Measurements from ENCODE around the gene SERBP1. TPM values are rescaled to one million over a fixed set of nuclear protein-coding genes. Genes with fewer than 3 reads are reported as not detected.

SERBP1 gene
- total RNA-seq = 619 and 630 TPM in 2 replicates

DNA sequence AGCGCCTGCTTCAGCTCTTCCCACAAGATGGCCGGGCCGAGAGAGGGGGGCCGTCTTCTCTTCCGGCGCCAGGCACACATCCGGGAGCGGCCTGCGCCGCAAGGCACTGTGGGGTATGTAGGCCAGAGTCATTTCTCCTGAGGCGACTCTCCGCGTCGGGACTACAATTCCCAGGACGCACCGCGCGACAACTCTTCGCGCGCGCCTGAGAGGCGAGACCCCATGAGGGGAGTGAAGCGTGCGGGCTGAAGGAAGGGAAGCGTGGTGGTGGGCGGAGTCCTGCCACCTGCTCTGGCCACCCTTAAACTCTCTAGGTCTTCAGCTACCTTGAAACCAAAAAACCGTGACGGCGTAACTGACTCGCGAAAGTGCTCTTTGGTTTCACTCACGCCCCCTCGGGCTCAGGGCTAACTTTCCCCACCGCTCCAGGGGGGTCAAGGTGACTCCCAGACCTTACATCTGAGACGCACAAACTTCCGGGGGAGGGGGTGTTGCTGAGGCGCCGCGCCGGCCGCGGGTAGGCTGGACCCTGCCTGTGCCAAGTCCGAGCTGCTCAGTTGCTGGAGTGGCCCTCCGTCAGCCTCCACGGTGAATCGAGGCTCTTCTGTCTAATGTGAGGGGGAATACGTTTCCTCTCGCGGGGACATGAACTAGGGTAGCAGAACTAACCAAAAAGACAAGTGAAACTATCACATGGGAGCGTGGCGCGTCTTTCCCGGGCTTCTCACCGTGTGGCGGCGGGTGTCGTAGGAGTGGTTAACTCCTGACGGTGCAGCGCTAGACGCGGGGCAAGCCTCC, at the start of gene SERBP1:
TSS of gene SERBP1 (minus strand) at position 45 of the 798 bp plus-strand sequence. CDS start 102 bp downstream, outside the sequence.
- Mint-ChIP-seq H3K9me3 (no peaks in the 10 kb centered on the region), H3K4me3 (peak within 1 kb of the TSS; percentile 95), H3K4me1 (peaks cover 47% of the 10 kb centered on the region), H3K27ac (peak within 1 kb of the TSS; percentile 98), H3K36me3 (ENCODE audit: low read depth) (peaks cover 48% of the 10 kb centered on the region), H3K27me3 (no peaks in the 10 kb centered on the region)
- peak; percentile 99 for DNase-seq
- intact Hi-C loops (cut with micrococcal nuclease) = loop anchor here (1.0 to 5.0 kb wide), 12 partner anchors 30 to 506 kb away; partner anchors contain the start of genes DNAI4, IL23R and MIER1

DNA sequence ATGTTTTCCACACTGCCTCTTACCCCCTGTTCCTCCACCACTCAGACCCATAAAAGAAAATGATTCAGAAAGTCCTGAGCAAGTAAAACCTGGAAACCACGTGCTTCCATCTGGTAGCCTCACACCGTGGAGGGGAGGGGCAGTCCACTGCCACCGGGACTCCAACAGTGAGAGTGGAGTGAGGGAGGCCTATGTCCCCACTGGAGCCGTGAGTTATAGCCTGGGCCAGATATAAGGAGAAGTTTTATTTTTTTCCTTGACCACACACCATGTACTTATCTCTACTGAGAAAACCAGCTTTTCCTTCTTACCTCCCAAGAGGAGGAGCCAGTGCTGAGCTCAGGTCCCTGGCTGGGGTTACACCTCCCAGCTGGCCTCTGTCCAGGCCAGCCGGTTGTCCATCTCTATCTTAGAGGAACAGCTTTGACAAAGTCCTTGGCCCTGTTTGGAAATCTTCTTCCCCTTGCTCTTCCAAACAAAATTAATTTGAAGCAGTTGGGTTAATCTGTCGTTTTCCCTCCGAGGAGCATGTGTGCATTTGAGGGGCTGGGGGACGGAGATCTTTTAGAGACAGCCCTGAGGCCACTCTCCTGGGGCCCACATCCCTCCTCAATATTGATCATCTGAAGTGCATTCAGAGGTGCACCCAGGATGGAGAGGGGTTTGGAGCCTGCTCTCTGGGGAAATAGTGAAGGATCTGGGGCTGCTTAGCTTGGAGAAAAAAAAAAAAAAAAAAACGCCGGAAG, 49.1 kb upstream of the SERBP1 start:
- H3K27me3 Mint-ChIP-seq = peaks cover 5% of the 10 kb centered on the region
- intact Hi-C loops (cut with micrococcal nuclease) = no loop called here
- H3K4me3 Mint-ChIP-seq = no peak overlapping the region
- no peak for DNase-seq
- H3K4me1 Mint-ChIP-seq = peaks cover 4% of the 10 kb centered on the region
- no peak overlapping the region for H3K27ac Mint-ChIP-seq
- no peaks in the 10 kb centered on the region for H3K9me3 Mint-ChIP-seq
- no peaks in the 10 kb centered on the region for H3K36me3 Mint-ChIP-seq (ENCODE audit: low read depth)

DNA sequence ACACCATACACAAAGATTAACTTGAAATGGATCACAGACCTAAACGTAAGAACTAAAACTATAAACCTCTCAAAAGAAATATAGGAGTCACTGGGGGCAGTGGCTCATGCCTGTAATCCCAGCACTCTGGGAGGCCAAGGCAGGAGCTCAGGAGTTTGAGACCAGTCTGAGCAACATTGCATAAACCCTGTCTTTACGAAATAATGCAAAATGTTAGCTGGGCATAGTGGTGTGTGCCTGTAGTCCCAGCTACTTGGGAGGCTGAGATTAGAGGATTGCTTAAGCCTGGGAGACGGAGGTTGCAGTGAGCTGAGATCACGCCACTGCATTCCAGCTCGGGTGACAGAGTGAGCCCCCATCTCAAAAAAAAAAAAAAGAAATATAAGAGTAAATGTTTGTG, 46.7 kb upstream of the SERBP1 start:
- H3K36me3 Mint-ChIP-seq (ENCODE audit: low read depth) = no peaks in the 10 kb centered on the region
- DNase-seq = no peak
- no peak overlapping the region for H3K4me3 Mint-ChIP-seq
- no peak overlapping the region for H3K27ac Mint-ChIP-seq
- H3K27me3 Mint-ChIP-seq = peaks cover 7% of the 10 kb centered on the region
- peaks cover 3% of the 10 kb centered on the region for H3K4me1 Mint-ChIP-seq
- intact Hi-C loops (cut with micrococcal nuclease) = no loop called here
- no peaks in the 10 kb centered on the region for H3K9me3 Mint-ChIP-seq

DNA sequence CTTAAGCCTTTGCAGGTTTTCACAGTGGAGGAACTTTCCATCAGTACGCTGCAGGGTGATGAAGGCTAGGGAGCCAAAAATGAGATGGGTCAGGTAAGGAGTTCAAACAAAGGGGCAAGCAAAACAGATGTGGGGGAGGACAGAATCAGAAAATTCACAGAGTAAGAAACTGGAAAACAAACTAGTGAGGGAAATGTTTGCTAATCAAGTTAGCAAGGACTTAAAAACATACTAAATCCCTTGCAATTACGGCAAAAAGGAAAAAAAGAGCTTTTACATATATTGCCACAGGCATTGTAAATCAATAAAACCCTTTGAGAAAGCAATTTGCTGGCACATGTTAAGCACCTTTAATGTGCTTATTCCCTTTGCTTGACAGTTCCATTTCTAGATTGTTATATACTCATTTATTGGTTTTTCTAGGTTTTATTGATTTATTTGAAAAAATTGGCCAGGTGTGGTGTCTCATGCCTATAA, 45.8 kb upstream of the SERBP1 start:
- Mint-ChIP-seq H3K36me3 (ENCODE audit: low read depth) (no peaks in the 10 kb centered on the region), H3K4me3 (no peak overlapping the region), H3K27me3 (peaks cover 9% of the 10 kb centered on the region), H3K9me3 (no peaks in the 10 kb centered on the region), H3K27ac (no peak overlapping the region), H3K4me1 (peaks cover 3% of the 10 kb centered on the region)
- intact Hi-C loops (cut with micrococcal nuclease) = no loop called here
- no peak for DNase-seq

DNA sequence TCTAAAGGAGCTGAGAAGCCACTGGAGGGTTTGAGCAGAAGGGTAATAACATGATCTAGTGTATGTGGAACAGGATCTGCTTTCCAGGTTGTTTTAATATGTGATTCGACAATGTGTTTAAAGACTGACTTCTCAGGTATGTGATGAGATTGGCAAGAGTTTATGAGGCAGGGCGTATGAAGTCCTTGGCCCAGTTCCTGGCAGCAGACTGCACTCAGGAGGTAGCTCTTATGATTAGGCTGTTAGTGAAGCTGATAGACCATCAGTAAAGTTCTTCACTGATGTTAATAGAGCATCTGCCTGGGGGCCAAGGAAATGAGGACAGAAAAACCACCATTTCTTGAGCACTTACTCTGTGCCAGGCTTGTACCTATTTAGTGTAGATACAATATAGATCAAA, 41.9 kb upstream of the SERBP1 start:
- Mint-ChIP-seq H3K36me3 (ENCODE audit: low read depth) (no peaks in the 10 kb centered on the region), H3K4me3 (no peak overlapping the region), H3K27ac (no peak overlapping the region), H3K4me1 (no peaks in the 10 kb centered on the region), H3K9me3 (no peaks in the 10 kb centered on the region), H3K27me3 (peaks cover 9% of the 10 kb centered on the region)
- DNase-seq = no peak
- intact Hi-C loops (cut with micrococcal nuclease) = no loop called here

DNA sequence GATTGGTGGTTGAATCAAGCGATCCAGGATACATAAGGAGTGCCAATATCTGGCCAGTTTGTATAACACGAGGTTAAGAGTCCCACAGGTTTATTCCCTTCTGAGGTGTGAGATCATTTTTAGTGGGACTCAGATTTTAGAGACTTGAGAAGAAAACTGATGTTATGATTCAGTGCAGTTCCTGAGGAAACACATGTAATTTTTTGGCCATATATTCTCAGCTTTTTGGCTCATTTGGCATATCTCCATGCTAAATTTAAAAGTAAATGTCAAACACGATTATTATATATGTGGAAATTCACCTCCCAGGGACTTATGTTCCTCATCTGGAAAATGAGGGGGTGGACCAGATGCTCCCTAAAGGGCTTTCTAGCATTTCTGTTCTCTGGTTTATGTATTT, 39.2 kb upstream of the SERBP1 start:
- Mint-ChIP-seq H3K9me3 (no peaks in the 10 kb centered on the region), H3K27me3 (peaks cover 4% of the 10 kb centered on the region), H3K4me3 (no peak overlapping the region), H3K36me3 (ENCODE audit: low read depth) (no peaks in the 10 kb centered on the region), H3K27ac (no peak overlapping the region), H3K4me1 (no peaks in the 10 kb centered on the region)
- no peak for DNase-seq
- intact Hi-C loops (cut with micrococcal nuclease) = no loop called here

DNA sequence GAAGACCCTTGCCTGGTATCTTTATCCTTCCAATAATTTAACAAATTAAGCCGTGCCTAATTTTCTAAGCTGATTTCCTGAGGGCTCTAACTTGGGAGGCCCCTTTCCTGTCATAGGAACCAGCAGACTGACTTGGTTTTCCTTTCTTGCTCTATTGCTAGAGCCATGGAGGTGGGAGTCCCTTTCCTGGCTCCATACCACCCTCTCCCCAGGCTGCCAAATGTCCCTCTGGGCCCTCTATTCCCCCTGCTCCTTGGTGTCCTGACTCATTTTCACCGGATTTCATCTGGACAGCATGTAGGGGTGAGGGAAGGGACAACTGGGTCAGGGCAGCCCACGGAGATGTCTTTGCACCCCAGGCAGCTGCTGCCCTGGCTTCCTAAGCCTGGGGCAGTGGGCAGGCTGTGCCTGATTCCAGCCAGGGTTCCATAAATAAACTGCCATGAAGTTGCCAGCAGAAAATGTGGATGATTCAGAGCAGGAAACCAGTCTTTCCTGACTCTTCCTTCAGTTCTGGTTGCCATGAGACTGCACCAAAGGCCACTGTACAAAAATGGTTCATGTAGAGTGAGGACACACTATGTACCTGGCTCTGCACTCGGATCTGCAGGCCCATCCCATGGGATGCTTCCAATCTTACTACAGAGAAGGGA, 38.0 kb upstream of the SERBP1 start:
- DNase-seq = no peak
- Mint-ChIP-seq H3K27me3 (peaks cover 4% of the 10 kb centered on the region), H3K4me3 (no peak overlapping the region), H3K36me3 (ENCODE audit: low read depth) (no peaks in the 10 kb centered on the region), H3K9me3 (no peaks in the 10 kb centered on the region), H3K27ac (no peak overlapping the region), H3K4me1 (no peaks in the 10 kb centered on the region)
- intact Hi-C loops (cut with micrococcal nuclease) = no loop called here

DNA sequence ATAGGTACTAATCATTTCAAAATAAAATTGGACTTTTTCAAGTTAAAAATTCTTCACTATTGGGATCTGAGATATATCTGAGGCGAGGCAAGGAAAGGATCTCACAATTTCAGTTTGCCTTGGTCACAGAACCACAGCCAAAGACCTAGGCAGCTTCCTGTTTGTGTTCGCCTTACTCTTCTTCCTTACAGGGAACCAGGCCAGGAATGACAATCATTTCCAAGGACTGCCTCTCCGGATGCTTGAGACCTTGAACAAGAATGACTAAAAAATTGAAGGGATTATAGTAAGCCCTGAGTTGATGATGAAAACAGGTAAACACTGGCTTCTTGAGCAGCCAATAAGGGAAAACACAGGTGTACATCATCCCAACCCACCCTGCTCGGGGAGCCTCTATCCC, 35.2 kb upstream of the SERBP1 start:
- Mint-ChIP-seq H3K4me3 (no peak overlapping the region), H3K27me3 (no peaks in the 10 kb centered on the region), H3K9me3 (no peaks in the 10 kb centered on the region), H3K4me1 (no peaks in the 10 kb centered on the region), H3K27ac (no peak overlapping the region), H3K36me3 (ENCODE audit: low read depth) (no peaks in the 10 kb centered on the region)
- intact Hi-C loops (cut with micrococcal nuclease) = no loop called here
- no peak for DNase-seq

DNA sequence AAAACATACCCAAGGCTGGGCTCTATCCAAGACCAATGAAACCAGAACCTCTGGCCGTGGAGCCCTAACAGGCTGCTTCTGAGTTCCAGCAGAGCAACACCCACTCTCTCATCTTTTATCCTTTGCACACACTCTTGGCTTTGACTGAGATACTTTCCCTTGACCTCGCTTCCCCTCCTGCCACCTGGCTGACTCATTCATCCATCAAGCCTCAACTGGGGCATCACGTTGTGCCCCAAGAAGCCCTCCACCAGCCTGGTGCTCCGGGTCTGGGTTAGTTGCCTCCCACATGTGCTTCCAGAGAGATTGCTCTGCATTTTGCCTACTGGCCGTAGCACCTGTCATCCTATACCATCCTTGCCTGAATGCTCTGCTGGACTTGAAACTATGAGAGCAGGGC, 34.5 kb upstream of the SERBP1 start:
- intact Hi-C loops (cut with micrococcal nuclease) = no loop called here
- Mint-ChIP-seq H3K36me3 (ENCODE audit: low read depth) (no peaks in the 10 kb centered on the region), H3K27ac (peak overlapping the region; percentile 7), H3K27me3 (no peaks in the 10 kb centered on the region), H3K4me3 (no peak overlapping the region), H3K4me1 (no peaks in the 10 kb centered on the region), H3K9me3 (no peaks in the 10 kb centered on the region)
- no peak for DNase-seq

DNA sequence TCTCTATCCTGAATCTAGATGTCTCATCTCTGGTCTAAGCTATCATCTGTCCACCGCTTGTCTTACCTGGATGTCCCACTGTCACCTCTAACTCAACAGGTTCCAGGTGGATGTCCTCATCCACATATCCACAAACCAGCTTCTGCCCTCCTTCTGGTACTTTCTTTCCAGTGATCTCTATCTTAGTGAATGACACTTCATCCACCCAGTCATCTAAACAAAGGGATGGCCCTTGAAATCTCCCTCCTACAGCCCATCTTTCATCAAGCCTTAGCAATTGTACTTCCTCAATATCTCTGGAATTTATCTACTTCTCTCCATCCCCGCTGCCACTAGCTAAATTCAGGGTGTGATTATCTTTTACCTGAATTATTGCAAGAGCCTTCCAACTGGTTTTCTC, 33.9 kb upstream of the SERBP1 start:
- intact Hi-C loops (cut with micrococcal nuclease) = no loop called here
- no peaks in the 10 kb centered on the region for H3K4me1 Mint-ChIP-seq
- H3K9me3 Mint-ChIP-seq = no peaks in the 10 kb centered on the region
- H3K4me3 Mint-ChIP-seq = no peak overlapping the region
- no peak overlapping the region for H3K27ac Mint-ChIP-seq
- no peak for DNase-seq
- no peaks in the 10 kb centered on the region for H3K36me3 Mint-ChIP-seq (ENCODE audit: low read depth)
- H3K27me3 Mint-ChIP-seq = no peaks in the 10 kb centered on the region

DNA sequence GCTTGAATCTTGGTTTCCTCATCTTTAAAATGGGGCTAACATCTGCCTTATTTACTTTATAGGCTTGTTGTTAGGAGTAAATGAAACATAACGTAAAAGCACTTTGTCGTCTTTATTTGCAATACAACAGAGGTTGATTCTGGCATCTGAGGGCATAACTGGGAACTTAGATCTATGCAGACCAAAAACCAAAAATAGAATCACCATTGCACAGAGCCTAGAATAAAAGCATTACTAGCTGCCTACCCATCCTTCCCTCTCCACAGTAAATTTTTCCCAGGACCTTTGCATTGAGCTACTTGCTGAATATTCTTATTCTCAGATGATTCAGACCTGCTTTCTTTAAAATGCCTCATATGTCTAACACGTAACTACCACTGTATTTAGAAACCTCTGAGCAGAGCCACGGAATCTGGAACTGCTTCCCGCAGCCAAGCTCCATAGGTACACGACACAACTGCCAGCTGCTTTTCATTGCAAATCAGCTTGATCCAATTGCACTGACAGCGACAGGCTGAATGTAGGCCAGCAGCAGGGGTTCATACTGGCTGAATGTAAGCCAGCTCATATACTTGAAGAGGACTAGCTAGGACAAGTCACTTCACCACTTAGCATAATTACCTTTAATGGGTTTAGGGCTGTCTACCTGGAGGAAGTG, 33.2 kb upstream of the SERBP1 start:
- no peaks in the 10 kb centered on the region for H3K9me3 Mint-ChIP-seq
- no peak for DNase-seq
- no peaks in the 10 kb centered on the region for H3K27me3 Mint-ChIP-seq
- H3K4me3 Mint-ChIP-seq = no peak overlapping the region
- no peaks in the 10 kb centered on the region for H3K4me1 Mint-ChIP-seq
- H3K36me3 Mint-ChIP-seq (ENCODE audit: low read depth) = no peaks in the 10 kb centered on the region
- intact Hi-C loops (cut with micrococcal nuclease) = no loop called here
- H3K27ac Mint-ChIP-seq = no peak overlapping the region

DNA sequence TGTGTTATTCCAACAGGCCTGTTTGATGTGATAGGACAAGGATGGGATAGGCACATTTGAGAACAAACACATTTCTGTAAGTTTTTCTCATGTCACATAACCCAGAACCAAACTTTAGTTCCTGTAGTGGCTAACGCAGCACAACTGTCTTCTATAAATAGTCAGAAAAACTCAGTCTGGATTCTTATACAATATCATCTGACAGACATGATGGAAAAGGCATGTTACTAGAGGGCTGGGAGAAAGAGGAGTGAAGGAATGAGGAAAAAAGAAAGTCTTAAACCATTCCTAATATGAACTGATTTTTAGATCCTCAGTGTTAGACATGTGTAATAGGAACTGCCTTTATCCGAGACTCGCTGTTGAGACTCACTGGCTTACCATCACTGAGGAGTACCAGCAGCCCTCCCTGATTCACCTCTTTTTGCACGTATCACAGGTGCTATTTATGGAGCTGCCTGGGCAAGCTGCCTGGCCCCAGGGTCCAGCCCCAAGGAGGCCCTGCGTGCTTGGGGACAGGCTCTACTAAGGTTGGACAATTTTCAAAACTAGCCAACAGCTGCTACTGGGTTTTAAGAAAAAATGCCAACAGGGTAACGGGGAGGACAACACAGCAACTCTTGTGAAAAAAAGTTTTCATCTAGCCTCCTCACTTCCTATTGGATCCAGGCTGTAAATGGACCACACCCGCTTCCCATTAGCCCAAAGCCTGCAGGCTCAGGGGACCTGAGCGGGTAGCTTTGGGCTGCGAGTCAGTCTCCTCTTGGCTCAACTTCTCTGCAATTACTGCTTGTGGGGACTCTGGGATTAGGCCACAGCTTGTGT, 30.7 kb upstream of the SERBP1 start:
- peaks cover 7% of the 10 kb centered on the region for H3K27me3 Mint-ChIP-seq
- DNase-seq = no peak
- H3K9me3 Mint-ChIP-seq = no peaks in the 10 kb centered on the region
- no peaks in the 10 kb centered on the region for H3K4me1 Mint-ChIP-seq
- H3K27ac Mint-ChIP-seq = no peak overlapping the region
- no peak overlapping the region for H3K4me3 Mint-ChIP-seq
- no peaks in the 10 kb centered on the region for H3K36me3 Mint-ChIP-seq (ENCODE audit: low read depth)
- intact Hi-C loops (cut with micrococcal nuclease) = no loop called here

DNA sequence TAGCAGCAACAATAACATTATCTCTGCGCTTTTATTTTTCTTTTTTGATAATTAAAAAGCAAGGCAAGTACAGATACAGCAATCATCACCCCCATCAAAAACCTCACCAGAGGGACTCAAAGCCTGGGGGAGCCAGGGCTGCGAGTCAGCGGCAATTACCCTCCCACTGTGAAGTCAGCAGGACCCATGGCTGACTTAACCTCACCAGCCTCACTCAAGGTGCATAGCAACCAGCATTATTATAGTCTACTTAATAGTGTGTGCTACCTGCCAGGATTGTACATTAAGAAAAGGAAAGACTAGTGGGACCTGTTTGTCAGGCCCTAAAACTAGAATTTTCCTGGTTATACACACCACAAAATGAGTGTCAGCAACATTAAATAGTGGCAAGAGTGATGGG, 28.9 kb upstream of the SERBP1 start:
- DNase-seq = no peak
- Mint-ChIP-seq H3K27ac (no peak overlapping the region), H3K27me3 (peaks cover 9% of the 10 kb centered on the region), H3K4me3 (no peak overlapping the region), H3K9me3 (no peaks in the 10 kb centered on the region), H3K4me1 (no peaks in the 10 kb centered on the region), H3K36me3 (ENCODE audit: low read depth) (no peaks in the 10 kb centered on the region)
- intact Hi-C loops (cut with micrococcal nuclease) = no loop called here
